ENCODE data around the gene AQP12B. TPM values are rescaled to one million over a fixed set of nuclear protein-coding genes. Genes with fewer than 3 reads are reported as not detected.

The AQP12B gene
- total RNA-seq, 1 donor from 2014 or later = not detected

DNA sequence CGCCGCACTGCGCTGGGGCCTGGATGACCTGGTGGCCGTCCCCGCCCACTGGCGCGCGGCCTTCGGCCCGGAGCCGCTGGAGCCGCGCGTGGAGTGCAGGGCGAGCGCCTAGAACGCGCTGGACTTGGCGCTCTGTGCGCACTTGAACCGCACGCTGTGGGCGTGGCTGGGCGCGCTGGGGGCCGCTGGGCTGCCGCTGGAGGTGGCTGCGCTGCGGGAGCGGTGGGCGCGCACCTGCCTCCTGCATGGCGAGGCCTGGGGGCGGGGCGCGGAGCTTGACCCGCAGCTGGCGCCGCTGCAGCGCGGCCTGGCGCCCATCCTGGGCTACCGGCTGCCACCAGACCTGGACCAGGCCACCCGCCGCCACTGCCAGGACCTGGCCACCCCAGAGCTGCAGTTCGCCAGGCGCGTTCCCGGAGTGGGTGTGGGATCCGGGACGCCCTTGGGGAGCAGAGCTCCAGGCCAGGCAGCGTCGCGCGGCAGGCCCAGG, 9.9 kb downstream of the AQP12B start:
- TF ChIP-seq, protein P1, sequence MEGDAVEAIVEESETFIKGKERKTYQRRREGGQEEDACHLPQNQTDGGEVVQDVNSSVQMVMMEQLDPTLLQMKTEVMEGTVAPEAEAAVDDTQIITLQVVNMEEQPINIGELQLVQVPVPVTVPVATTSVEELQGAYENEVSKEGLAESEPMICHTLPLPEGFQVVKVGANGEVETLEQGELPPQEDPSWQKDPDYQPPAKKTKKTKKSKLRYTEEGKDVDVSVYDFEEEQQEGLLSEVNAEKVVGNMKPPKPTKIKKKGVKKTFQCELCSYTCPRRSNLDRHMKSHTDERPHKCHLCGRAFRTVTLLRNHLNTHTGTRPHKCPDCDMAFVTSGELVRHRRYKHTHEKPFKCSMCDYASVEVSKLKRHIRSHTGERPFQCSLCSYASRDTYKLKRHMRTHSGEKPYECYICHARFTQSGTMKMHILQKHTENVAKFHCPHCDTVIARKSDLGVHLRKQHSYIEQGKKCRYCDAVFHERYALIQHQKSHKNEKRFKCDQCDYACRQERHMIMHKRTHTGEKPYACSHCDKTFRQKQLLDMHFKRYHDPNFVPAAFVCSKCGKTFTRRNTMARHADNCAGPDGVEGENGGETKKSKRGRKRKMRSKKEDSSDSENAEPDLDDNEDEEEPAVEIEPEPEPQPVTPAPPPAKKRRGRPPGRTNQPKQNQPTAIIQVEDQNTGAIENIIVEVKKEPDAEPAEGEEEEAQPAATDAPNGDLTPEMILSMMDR (IDR thresholded peaks at IDR 0.05) = no peak
- Mint-ChIP-seq H3K4me3 (no peak overlapping the region), H3K4me1 (no peaks in the 10 kb centered on the region), H3K27ac (no peak overlapping the region), H3K36me3 (ENCODE audit: low read depth) (no peaks in the 10 kb centered on the region), H3K9me3 (no peaks in the 10 kb centered on the region), H3K27me3 (peaks cover 10% of the 10 kb centered on the region)
- POLR2A ChIA-PET = no interaction called here
- DNase-seq (no peak), ATAC-seq (ENCODE audit: low read depth) (no peak)
- CTCF ChIA-PET = no interaction called here
- intact Hi-C loops (cut with micrococcal nuclease) = no loop called here

DNA sequence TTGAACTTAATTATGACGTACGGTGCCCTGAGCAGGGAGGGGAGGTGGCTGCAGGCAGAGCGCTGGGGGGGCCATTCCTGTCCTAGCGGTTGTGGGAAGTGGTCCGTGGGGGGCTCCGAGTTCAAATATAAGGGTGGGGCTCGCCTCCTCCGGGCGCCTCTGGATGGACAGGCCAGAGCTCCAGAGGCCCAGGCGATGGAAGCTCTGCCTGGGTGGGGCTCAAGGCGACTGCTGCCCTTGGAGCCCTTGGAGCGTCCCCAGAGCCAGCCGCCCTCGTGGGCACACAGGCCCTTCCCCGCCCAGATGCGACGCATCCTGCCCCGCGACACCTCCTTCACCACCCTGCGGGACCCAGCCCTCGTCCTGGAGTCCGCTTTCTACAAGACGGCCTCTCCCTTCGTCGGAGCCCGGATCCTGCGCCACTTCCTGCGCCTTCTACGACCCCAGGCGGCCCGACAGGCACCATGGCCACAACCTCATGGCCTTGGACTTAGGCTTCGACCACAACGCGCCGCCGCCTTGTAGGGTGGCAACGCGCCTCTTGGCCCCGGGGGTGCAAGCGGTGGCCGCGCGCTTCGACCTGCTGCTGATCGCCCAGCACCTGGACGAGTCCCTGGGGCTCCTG, 10.5 kb downstream of the AQP12B start:
- Mint-ChIP-seq H3K36me3 (ENCODE audit: low read depth) (no peaks in the 10 kb centered on the region), H3K4me1 (no peaks in the 10 kb centered on the region), H3K9me3 (no peaks in the 10 kb centered on the region), H3K27ac (no peak overlapping the region), H3K4me3 (no peak overlapping the region), H3K27me3 (peaks cover 12% of the 10 kb centered on the region)
- DNase-seq = no peak
- intact Hi-C loops (cut with micrococcal nuclease) = no loop called here
- TF ChIP-seq, protein P1 (IDR thresholded peaks at IDR 0.05) = no peak
- ChIA-PET POLR2A (no interaction called here), CTCF (no interaction called here)
- ATAC-seq (ENCODE audit: low read depth) = no peak

DNA sequence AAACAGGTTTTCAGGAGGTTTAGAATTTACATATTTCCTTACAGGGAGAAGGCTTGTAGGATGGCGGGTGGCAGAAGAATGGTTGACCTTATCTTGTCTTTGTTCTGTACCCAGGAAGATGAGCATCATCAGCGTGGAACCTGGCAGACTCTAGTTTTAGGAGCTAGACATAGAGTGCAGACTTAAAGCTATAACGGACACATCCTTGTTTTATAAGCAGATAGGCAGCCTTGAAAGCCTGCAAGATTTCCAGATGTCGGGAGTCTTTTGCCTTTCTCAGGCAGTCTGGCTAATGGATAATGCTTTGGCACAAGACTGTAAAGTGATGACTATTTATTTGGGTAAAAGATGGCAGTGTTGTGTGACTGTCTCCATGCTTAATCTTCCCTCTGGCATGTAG, 11.7 kb downstream of the AQP12B start:
- H3K9me3 Mint-ChIP-seq = peaks cover 3% of the 10 kb centered on the region
- POLR2A ChIA-PET = no interaction called here
- TF ChIP-seq, protein P1 (IDR thresholded peaks at IDR 0.05) = no peak
- H3K4me3 Mint-ChIP-seq = no peak overlapping the region
- H3K27ac Mint-ChIP-seq = no peak overlapping the region
- DNase-seq (no peak), ATAC-seq (ENCODE audit: low read depth) (no peak)
- H3K4me1 Mint-ChIP-seq = no peaks in the 10 kb centered on the region
- CTCF ChIA-PET = no interaction called here
- no peaks in the 10 kb centered on the region for H3K36me3 Mint-ChIP-seq (ENCODE audit: low read depth)
- intact Hi-C loops (cut with micrococcal nuclease) = no loop called here
- peaks cover 20% of the 10 kb centered on the region for H3K27me3 Mint-ChIP-seq

DNA sequence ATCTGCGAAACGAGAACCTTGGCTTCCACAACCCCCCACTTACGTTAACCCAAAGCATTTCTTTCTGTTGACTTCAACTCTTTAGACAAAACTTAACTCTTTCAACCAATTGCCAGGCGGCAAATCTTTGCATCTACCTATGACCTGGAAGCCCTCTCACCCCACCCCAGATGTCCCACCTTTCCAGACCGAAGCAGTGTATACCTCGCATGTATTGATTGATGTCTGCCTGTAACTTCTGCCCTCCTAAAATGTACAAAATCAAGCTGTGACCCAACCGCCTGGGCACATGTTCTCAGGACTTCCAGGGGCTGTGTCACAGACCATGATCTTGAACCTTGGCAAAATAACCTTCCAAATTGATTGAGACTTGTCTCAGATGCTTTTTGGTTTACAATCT, 12.3 kb downstream of the AQP12B start:
- peaks cover 22% of the 10 kb centered on the region for H3K27me3 Mint-ChIP-seq
- H3K27ac Mint-ChIP-seq = no peak overlapping the region
- ATAC-seq (ENCODE audit: low read depth) (no peak), DNase-seq (no peak)
- ChIA-PET POLR2A (no interaction called here), CTCF (no interaction called here)
- no peak overlapping the region for H3K4me3 Mint-ChIP-seq
- TF ChIP-seq, protein P1 (IDR thresholded peaks at IDR 0.05) = no peak
- intact Hi-C loops (cut with micrococcal nuclease) = no loop called here
- peaks cover 3% of the 10 kb centered on the region for H3K9me3 Mint-ChIP-seq
- H3K4me1 Mint-ChIP-seq = no peaks in the 10 kb centered on the region
- H3K36me3 Mint-ChIP-seq (ENCODE audit: low read depth) = no peaks in the 10 kb centered on the region

DNA sequence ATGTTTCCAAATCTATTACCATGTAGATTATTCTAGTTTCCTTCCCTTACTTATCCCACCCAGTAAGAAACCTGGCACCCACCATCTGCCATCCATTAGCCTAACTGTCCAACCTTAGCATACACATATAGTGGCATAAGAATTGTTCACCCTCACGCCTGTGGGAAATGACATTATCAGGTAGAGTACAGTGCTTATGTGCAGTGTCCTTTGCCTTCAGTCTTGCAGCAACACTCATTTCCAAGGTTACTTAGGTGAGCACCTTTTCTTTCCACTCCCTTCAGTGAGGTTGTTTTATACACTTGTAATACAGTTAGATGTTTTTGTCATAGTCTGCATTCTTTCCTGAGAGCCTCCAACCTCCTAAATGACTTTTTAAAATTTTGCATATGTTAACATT, 18.1 kb downstream of the AQP12B start:
- H3K27ac Mint-ChIP-seq = no peak overlapping the region
- peaks cover 36% of the 10 kb centered on the region for H3K27me3 Mint-ChIP-seq
- ChIA-PET CTCF (no interaction called here), POLR2A (no interaction called here)
- no peak for DNase-seq
- H3K4me3 Mint-ChIP-seq = no peak overlapping the region
- peaks cover 8% of the 10 kb centered on the region for H3K9me3 Mint-ChIP-seq
- H3K36me3 Mint-ChIP-seq (ENCODE audit: low read depth) = no peaks in the 10 kb centered on the region
- intact Hi-C loops (cut with micrococcal nuclease) = no loop called here
- TF ChIP-seq, protein P1 (IDR thresholded peaks at IDR 0.05) = no peak
- H3K4me1 Mint-ChIP-seq = no peaks in the 10 kb centered on the region
- no peak for ATAC-seq (ENCODE audit: low read depth)
